Erythroblast (primary cell): Measurements from ENCODE around the gene LRMDA.

Experiments
- GATA1 ChIP-seq: IDR thresholded peaks from 2 replicates; pipeline ENCODE4 v1.6.1; 2011; ENCODE audit warnings: low read depth, mild to moderate bottlenecking, control low read depth, low read length, moderate library complexity
- POLR2A ChIP-seq: IDR thresholded peaks from 2 replicates; pipeline ENCODE4 v1.6.1; 2011; ENCODE audit warnings: mild to moderate bottlenecking, low read length

DNA sequence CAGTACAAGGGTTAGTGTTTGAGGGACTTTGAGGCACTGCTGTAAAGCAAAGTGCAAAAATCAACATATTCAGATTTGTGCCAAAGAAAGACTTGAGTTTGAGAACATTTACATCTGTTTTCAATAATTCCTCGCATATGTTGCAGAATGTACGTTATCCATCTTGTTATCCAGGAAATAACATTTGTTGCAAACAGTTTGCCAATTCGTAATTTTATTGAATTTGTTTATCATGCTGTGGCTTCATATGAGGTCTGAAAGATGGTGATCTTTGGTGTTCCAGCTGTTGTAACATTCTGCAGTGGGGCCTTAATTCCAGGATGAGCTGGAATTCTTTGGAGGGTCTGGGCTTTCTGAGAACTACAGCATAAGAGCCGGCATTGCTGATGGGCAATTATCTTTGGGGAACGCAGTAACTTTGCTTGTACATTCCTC is 396.2 kb downstream of the LRMDA start:
- TF ChIP-seq POLR2A (no peak), GATA1 (no peak)
